Gastrocnemius medialis (tissue), 4 donors: Measurements from ENCODE around the gene DOCK11.

Experiments
- CTCF ChIP-seq, 5 experiments: fragments of 450-650 bp in 3 of 5; fragments of 200-600 bp in 2 of 5; sonication (generic) in 2 of 5; IDR thresholded peaks in 4 of 5; conservative IDR thresholded peaks in 1 of 5; 1 replicate in 4 of 5; 2 replicates in 1 of 5; pipeline ENCODE4 v1.5.1; 2016 to 2019; ENCODE audit warnings: antibody characterized with exemption in 5 of 5, mild to moderate bottlenecking in 3 of 5, moderate library complexity in 3 of 5
- POLR2A ChIP-seq, 2 donors: fragments of 450-650 bp; IDR thresholded peaks; one replicate each; pipeline ENCODE4 v1.6.1; 2017; ENCODE audit warnings: antibody characterized with exemption in 2 of 2, mild to moderate bottlenecking in 2 of 2, moderate library complexity in 2 of 2

DNA sequence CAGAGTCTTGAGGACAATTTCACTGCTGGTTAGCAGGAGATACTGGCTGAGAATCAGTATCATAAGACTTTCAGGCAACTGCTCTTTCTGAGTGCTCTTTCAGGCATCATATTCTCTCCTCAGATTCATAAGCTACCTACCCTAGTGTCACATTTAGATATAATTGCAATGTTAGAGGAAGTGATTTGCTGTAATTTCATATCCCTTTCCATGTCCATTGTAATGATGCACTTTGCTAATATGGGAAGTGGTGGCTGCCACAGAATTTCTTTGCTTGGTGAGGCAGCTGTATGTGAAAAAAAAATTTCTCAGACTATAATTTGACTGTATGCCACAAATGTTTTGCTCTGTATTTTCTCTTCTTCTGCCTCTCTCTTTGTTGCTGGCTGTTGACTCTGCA, 63.3 kb downstream of the DOCK11 start:
- TF ChIP-seq POLR2A (IDR thresholded peaks at IDR 0.05) (no peak), CTCF (IDR thresholded peaks at IDR 0.05 in 4 of 5, conservative IDR thresholded peaks at IDR 0.05 in 1 of 5) (no peak)
